NB4 (cell line): ENCODE data around the gene SLC2A4.
"Not testable (repeated sequence)": the region's sequence is repeated elsewhere in the genome, so short reads cannot be mapped to it uniquely, and the experiment has no call there.

Experiments
- DNase-seq: peaks from one replicate; pipeline ENCODE4 v3.0.0; 2010; ENCODE audit warnings: low read depth
- H3K4me3 ChIP-seq: one replicate; pipeline ENCODE4 v1.5.1; 2011; ENCODE audit warnings: mild to moderate bottlenecking, low read depth, low read length, moderate library complexity
- CTCF ChIP-seq: IDR thresholded peaks from one replicate; pipeline ENCODE4 v1.5.1; 2012; ENCODE audit warnings: low read depth, low read length
- MAX ChIP-seq: IDR thresholded peaks from 2 replicates; pipeline ENCODE4 v1.6.1; 2011; ENCODE audit warnings: low read depth, low read length
- MYC ChIP-seq: IDR thresholded peaks from 2 replicates; pipeline ENCODE4 v1.6.1; 2011; ENCODE audit warnings: low read depth, low read length
- POLR2A ChIP-seq: IDR thresholded peaks from 2 replicates; pipeline ENCODE4 v1.6.1; 2011; ENCODE audit warnings: mild to moderate bottlenecking; ENCODE audit not compliant: insufficient read length; ENCODE audit errors: extremely low read depth

Gene SLC2A4

GRCh38 chr17:7329374-7329996 lies 48.0 kb downstream of the SLC2A4 start:
- peak overlapping the region; percentile 90 for H3K4me3 ChIP-seq
- TF ChIP-seq CTCF (no peak), POLR2A (no peak), MAX (peak; percentile 73), MYC (peak; percentile 63)
- DNase-seq: peak; percentile 97

GRCh38 chr17:7329997-7330637 lies 48.6 kb downstream of the SLC2A4 start:
- peak; percentile 79 for DNase-seq
- peak overlapping the region; percentile 90 for H3K4me3 ChIP-seq
- no peak for TF ChIP-seq POLR2A
- no peak for TF ChIP-seq CTCF
- TF ChIP-seq MAX: no peak

GRCh38 chr17:7330638-7331015 lies 49.1 kb downstream of the SLC2A4 start:
- no peak for DNase-seq
- no peak overlapping the region for H3K4me3 ChIP-seq
- TF ChIP-seq MAX: no peak
- no peak for TF ChIP-seq POLR2A
- no peak for TF ChIP-seq MYC
- no peak for TF ChIP-seq CTCF

- TF ChIP-seq POLR2A (no peak), MYC (no peak), CTCF (no peak), MAX (no peak)
- H3K4me3 ChIP-seq: no peak overlapping the region
- DNase-seq: no peak
Measured at GRCh38 chr17:7332111-7332510, 50.6 kb downstream of the SLC2A4 start.

GRCh38 chr17:7332600-7333069 lies 51.1 kb downstream of the SLC2A4 start:
- DNase-seq: not testable (repeated sequence)

DNA sequence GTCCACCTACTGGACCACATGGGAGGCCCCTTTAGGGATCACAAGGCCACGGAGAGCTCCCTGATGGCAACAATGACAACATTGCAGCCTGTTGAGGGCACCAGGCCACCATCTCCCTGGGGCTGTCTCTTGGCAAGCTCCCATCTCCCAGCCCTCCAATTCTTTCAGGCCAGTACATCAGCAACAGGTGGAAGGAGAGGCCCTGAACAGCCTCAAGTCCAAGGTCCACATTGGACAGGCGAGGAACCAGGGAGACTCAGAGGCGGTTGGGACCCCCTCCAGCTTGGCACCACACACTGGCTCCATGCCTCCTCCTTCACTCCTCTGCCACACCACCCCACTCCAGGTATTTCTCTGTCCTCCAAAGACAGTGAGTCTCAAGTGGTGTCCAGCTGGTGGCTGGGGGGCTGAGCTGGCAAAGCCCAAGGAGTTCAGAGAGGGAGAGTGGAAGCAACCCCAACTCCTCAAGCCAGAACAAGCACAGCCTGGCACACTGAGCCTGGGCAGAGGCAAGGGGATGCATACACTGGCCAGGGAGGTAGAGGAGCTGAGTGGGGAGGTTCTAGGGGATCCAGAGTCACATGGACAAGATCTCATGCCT lies 53.5 kb downstream of the SLC2A4 start:
- TF ChIP-seq POLR2A: no peak
- no peak for TF ChIP-seq CTCF
- TF ChIP-seq MAX: no peak
- TF ChIP-seq MYC: no peak
- no peak overlapping the region for H3K4me3 ChIP-seq
- DNase-seq: no peak

More at GRCh38 chr17:7332600-7333069, 51.1 kb downstream of the SLC2A4 start:
- not testable (repeated sequence) for H3K4me3 ChIP-seq

GRCh38 chr17:7335765-7336164 lies 54.2 kb downstream of the SLC2A4 start:
- H3K4me3 ChIP-seq: peak overlapping the region; percentile 77
- not testable (repeated sequence) for DNase-seq
